Keratinocyte (primary cell): ENCODE measurements around the gene DNAJC27. TPM values are rescaled to one million over a fixed set of nuclear protein-coding genes. Genes with fewer than 3 reads are reported as not detected.
A peak's percentile ranks its signal among the peaks of the same experiment; 100 is the strongest.

Source experiments
- DNase-seq: peaks from one replicate; pipeline ENCODE4 v3.0.0-alpha.2; 2011; ENCODE audit warnings: low read depth, missing footprints, low spot score
- FAIRE-seq: peaks from 2 replicates; lab custom pipeline; 2011; peaks lifted over from hg19 to GRCh38; lab: Jason Lieb, UNC
- H2AFZ ChIP-seq: 2 replicates; pipeline ENCODE4 v1.6.0; 2012; ENCODE audit warnings: low read length, control low read depth, inconsistent platforms; ENCODE audit not compliant: control insufficient read depth
- H3K27ac ChIP-seq: 2 replicates; pipeline ENCODE4 v1.5.1; 2011; ENCODE audit warnings: low read length; ENCODE audit not compliant: control insufficient read depth, insufficient read depth
- H3K27me3 ChIP-seq: 3 replicates; pipeline ENCODE4 v1.6.0; 2011; ENCODE audit warnings: low read length; ENCODE audit not compliant: control insufficient read depth, insufficient read depth; ENCODE audit errors: extremely low read depth
- H3K36me3 ChIP-seq, 2 experiments: 2 replicates in 1 of 2; 3 replicates in 1 of 2; pipeline ENCODE4 v1.5.1; 2011; ENCODE audit warnings: low read length in 2 of 2, mild to moderate bottlenecking in 1 of 2; ENCODE audit not compliant: control insufficient read depth in 2 of 2, insufficient read depth in 2 of 2; ENCODE audit errors: extremely low read depth in 1 of 2
- H3K4me1 ChIP-seq: 3 replicates; pipeline ENCODE4 v1.5.1; 2011; ENCODE audit warnings: low read length; ENCODE audit not compliant: control insufficient read depth, insufficient read depth; ENCODE audit errors: extremely low read depth
- H3K4me2 ChIP-seq: 3 replicates; pipeline ENCODE4 v1.6.0; 2011; ENCODE audit warnings: low read depth, low read length; ENCODE audit not compliant: control insufficient read depth, insufficient read depth; ENCODE audit errors: extremely low read depth
- H3K4me3 ChIP-seq, 3 experiments: fragments of 200-600 bp in 1 of 3; sonication (generic) in 1 of 3; 2 replicates in 2 of 3; 3 replicates in 1 of 3; pipeline ENCODE4 v1.5.1; 2011 to 2016; ENCODE audit warnings: low read length in 3 of 3, mild to moderate bottlenecking in 3 of 3, control low read depth in 2 of 3, inconsistent platforms in 1 of 3, low read depth in 1 of 3, mixed read lengths in 1 of 3, mixed run types in 1 of 3, moderate library complexity in 1 of 3; ENCODE audit not compliant: control insufficient read depth in 2 of 3, insufficient read depth in 2 of 3; ENCODE audit errors: extremely low read depth in 1 of 3
- H3K79me2 ChIP-seq: 2 replicates; pipeline ENCODE4 v1.6.0; 2012; ENCODE audit warnings: low read length; ENCODE audit not compliant: control insufficient read depth, insufficient read depth
- H3K9ac ChIP-seq: 3 replicates; pipeline ENCODE4 v1.6.0; 2011; ENCODE audit warnings: low read length; ENCODE audit not compliant: control insufficient read depth, insufficient read depth; ENCODE audit errors: extremely low read depth
- H3K9me1 ChIP-seq: 3 replicates; pipeline ENCODE4 v1.6.0; 2011; ENCODE audit warnings: low read length; ENCODE audit not compliant: control insufficient read depth, insufficient read depth; ENCODE audit errors: extremely low read depth
- H3K9me3 ChIP-seq: 2 replicates; pipeline ENCODE4 v1.5.1; 2012; ENCODE audit warnings: low read depth, low read length; ENCODE audit not compliant: control insufficient read depth
- H4K20me1 ChIP-seq: 3 replicates; pipeline ENCODE4 v1.6.0; 2011; ENCODE audit warnings: low read length; ENCODE audit not compliant: control insufficient read depth, insufficient read depth; ENCODE audit errors: extremely low read depth
- CTCF ChIP-seq, 3 experiments: IDR thresholded peaks in 1 of 3; conservative IDR thresholded peaks in 1 of 3; optimal IDR thresholded peaks in 1 of 3; 2 replicates in 2 of 3; 3 replicates in 1 of 3; pipeline versions ENCODE3 to v1.5.1; 2011; ENCODE audit warnings: low read length in 3 of 3, mild to moderate bottlenecking in 3 of 3, moderate library complexity in 2 of 3, control low read depth in 1 of 3, inconsistent platforms in 1 of 3; ENCODE audit not compliant: insufficient read depth in 2 of 3; ENCODE audit errors: extremely low read depth in 1 of 3
- EZH2 ChIP-seq: IDR thresholded peaks from one replicate; pipeline ENCODE4 v1.6.1; 2012; ENCODE audit warnings: inconsistent platforms, mild to moderate bottlenecking, low read length, moderate library complexity
- dilution Hi-C: fragments of 300-500 bp; cut with MboI; formaldehyde crosslinking; loops from one replicate; pipeline ENCODE4 v1.7.0; 2020; ENCODE audit warnings: low sequenced_read_pairs; ENCODE audit not compliant: extremely low pct_ligation_motif_present
- polyA plus RNA-seq, 5 experiments: library from polyadenylated mRNA; depleted of rRNA in 3 of 5; stranded (reverse) in 3 of 5; stranded (forward) in 1 of 5; unstranded in 1 of 5; fragments of >200 nt; gene quantifications; 1 replicate in 1 of 5; 2 replicates in 3 of 5; 3 replicates in 1 of 5; pipeline versions ENCODE4 v1.2.1 to v1.2.3, GENCODE V29; 2011 to 2012; ENCODE audit warnings: missing spikeins in 2 of 5, low read depth in 1 of 5, low replicate concordance in 1 of 5

The DNAJC27 gene
- polyA plus RNA-seq, 1 donor (not counting 4 experiments of a cell fraction or from before 2014, with no cell fraction given) = 3.4 TPM

- H3K36me3 ChIP-seq = peaks cover 7% of the 10 kb centered on the region in 2 experiments
- no peak for TF ChIP-seq EZH2
- no peak for TF ChIP-seq CTCF (optimal IDR thresholded peaks at IDR 0.05 in 1 of 3, IDR thresholded peaks at IDR 0.05 in 1 of 3, conservative IDR thresholded peaks at IDR 0.05 in 1 of 3; ENCODE audit: extremely low read depth in 1 of 3, insufficient read depth in 2 of 3, low read length in 3 of 3)
Measured at GRCh38 chr2:24919037-24919505, 52.7 kb downstream of the DNAJC27 start.

DNA sequence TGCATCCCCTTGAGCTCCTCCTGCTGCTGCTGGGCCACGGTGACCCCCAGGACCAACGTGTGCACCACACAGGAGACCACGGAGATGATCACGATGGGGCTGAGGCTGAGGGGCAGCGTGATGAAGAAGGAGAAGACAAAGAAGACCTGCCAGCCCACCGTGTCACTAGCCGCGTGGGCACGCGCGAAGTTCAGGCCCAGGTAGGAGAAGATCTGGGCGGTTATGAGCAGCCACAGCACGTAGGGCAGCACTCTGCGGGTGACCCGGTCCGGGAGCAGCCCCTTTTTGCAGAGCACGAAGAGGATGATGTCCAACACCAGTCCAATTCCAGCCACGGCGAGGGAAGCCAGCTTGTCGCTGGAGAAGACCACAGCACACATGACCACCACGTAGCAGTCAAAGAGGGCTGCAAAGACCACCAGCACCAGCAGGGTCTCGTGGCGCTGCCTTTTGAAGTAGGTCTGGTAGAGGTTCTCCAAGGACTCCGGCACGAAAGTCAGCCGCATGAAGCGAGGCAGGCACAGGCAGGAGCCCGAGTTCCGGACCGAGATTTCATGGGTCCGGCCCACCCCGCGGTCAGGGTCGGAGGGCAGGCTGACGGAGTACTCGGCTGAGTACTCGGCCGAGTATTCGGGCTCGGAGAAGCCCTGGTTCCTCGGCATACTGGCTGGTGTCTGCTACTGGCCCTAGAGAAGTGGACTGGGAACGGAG lies 53.3 kb downstream of the DNAJC27 start:
- peaks cover 41% of the 10 kb centered on the region for H3K79me2 ChIP-seq
- peaks cover 14% of the 10 kb centered on the region for H3K4me1 ChIP-seq
- dilution Hi-C loops = no loop called here
- peak overlapping the region; percentile 93 for H3K4me2 ChIP-seq
- TF ChIP-seq CTCF (optimal IDR thresholded peaks at IDR 0.05 in 1 of 3, IDR thresholded peaks at IDR 0.05 in 1 of 3, conservative IDR thresholded peaks at IDR 0.05 in 1 of 3; ENCODE audit: extremely low read depth in 1 of 3, insufficient read depth in 2 of 3, low read length in 3 of 3) (no peak), EZH2 (no peak)
- no peak overlapping the region for H3K27ac ChIP-seq
- H4K20me1 ChIP-seq = peaks cover 2% of the 10 kb centered on the region
- H2AFZ ChIP-seq = no peak overlapping the region
- no peaks in the 10 kb centered on the region for H3K27me3 ChIP-seq
- DNase-seq (no peak), FAIRE-seq (no peak)
- H3K9me1 ChIP-seq = peaks cover 4% of the 10 kb centered on the region
- peaks cover 7 to 9% of the 10 kb centered on the region in 2 experiments for H3K36me3 ChIP-seq
- H3K4me3 ChIP-seq = peak overlapping the region in 2 of 3 experiments; percentile 80 to 83
- peak overlapping the region; percentile 76 for H3K9ac ChIP-seq
- H3K9me3 ChIP-seq = no peaks in the 10 kb centered on the region

More at GRCh38 chr2:24919037-24919505, 52.7 kb downstream of the DNAJC27 start:
- Histone ChIP-seq H3K27ac (peak overlapping the region; percentile 60), H4K20me1 (peaks cover 2% of the 10 kb centered on the region), H3K4me3 (peak overlapping the region; percentile 46 to 83 (median 80)), H3K9me1 (peaks cover 4% of the 10 kb centered on the region), H3K9me3 (no peaks in the 10 kb centered on the region), H3K4me1 (peaks cover 14% of the 10 kb centered on the region), H3K9ac (peak overlapping the region; percentile 76), H3K27me3 (no peaks in the 10 kb centered on the region), H3K4me2 (peak overlapping the region; percentile 93), H3K79me2 (peaks cover 39% of the 10 kb centered on the region), H2AFZ (peak overlapping the region; percentile 91)
- FAIRE-seq (peak; percentile 61), DNase-seq (no peak)
- dilution Hi-C loops = no loop called here
